ENCODE measurements around the gene TMEM138. TPM values are rescaled to one million over a fixed set of nuclear protein-coding genes. Genes with fewer than 3 reads are reported as not detected.

The TMEM138 gene
- total and polyA plus RNA-seq, 2 of the 13 experiments (the other 11 are each of a cell fraction or from before 2014, with no cell fraction given): 43.5 to 61.0 TPM

DNA sequence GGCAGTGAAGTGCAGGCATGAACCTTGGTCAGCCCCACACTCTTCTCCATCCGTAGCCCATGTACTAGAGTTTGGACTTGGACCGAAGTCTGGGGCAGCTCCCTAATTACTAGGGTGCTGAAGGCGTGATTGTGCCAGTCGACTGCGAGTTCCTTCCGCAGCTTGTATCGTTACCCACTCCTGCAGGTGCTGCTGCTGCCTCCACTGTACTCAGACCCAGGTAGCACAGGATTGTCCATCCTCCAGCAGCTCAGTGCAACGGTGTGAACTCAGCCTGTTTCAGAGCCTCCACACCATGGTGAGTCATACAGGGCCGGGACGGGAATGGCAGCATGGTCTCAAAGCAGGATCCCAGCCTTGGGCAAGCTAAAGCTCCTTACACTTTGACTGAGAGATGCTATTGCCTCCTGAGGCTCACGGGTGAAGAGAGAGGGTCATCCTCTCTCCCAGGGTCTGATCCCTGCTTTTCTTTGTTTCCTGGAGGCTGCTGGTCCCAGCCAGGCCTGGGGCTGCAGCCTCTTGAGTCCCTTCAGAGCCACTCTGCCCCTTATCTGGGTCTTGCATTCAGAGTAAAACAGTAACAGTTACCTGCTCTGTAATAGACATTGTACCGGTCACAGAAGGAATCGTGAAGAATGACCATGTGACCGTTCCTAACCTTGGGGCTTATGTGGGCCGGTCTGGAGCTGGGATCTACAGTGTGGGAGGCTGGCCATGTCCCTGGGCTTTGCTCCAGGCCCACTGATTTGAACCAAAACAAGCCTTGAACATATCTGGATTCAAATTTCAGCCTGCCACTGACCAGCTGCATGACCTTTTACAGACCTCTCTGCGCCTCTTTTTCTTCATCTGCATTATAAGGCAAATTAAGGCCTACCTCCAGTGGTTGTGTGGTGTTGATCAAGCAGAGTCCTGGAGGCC is 27.5 kb upstream of the TMEM138 start (continued):
- TF ChIP-seq, protein P1, sequence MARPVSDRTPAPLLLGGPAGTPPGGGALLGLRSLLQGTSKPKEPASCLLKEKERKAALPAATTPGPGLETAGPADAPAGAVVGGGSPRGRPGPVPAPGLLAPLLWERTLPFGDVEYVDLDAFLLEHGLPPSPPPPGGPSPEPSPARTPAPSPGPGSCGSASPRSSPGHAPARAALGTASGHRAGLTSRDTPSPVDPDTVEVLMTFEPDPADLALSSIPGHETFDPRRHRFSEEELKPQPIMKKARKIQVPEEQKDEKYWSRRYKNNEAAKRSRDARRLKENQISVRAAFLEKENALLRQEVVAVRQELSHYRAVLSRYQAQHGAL (CRISPR knock-in tag; IDR thresholded peaks at IDR 0.05; ENCODE audit: not compliant biosample characterization): no peak
- TF ChIP-seq EED (CRISPR knock-in tag; IDR thresholded peaks at IDR 0.05) (no peak), ZNF772 (CRISPR knock-in tag; IDR thresholded peaks at IDR 0.05) (no peak), PHB2 (IDR thresholded peaks at IDR 0.05; ENCODE audit: partially characterized antibody) (no peak), RXRB (CRISPR knock-in tag; IDR thresholded peaks at IDR 0.05; ENCODE audit: borderline replicate concordance) (peak; percentile 60; the same call in 1 of the 2 replicates), DPF2 (CRISPR knock-in tag; IDR thresholded peaks at IDR 0.05; ENCODE audit: borderline replicate concordance, low read depth) (no peak), ATF3 (CRISPR knock-in tag; IDR thresholded peaks at IDR 0.05) (peak; percentile 76; the same call in 1 of the 2 replicates), GTF2F1 (IDR thresholded peaks at IDR 0.05; ENCODE audit: low read length) (0 out of 2 replicates have a peak, but pooled peaks have one; percentile 58), MBD4 (IDR thresholded peaks at IDR 0.05; ENCODE audit: borderline replicate concordance, low read length) (no peak), ZNF317 (CRISPR knock-in tag; IDR thresholded peaks at IDR 0.05) (no peak), MIER3 (CRISPR knock-in tag; IDR thresholded peaks at IDR 0.05; ENCODE audit: borderline replicate concordance) (0 out of 2 replicates have a peak, but pooled peaks have one; percentile 22), PHF21A (CRISPR knock-in tag; IDR thresholded peaks at IDR 0.05) (no peak; the same call in 1 of the 2 replicates), MXI1 (IDR thresholded peaks at IDR 0.05; ENCODE audit: borderline replicate concordance, low read depth, low read length) (no peak), SRSF1 (optimal IDR thresholded peaks at IDR 0.05; ENCODE audit: low read depth, low read length) (no peak), ZNF792 (CRISPR knock-in tag; IDR thresholded peaks at IDR 0.05) (no peak; the same call in 1 of the 2 replicates), ZNF143 (CRISPR knock-in tag; IDR thresholded peaks at IDR 0.05) (no peak; the same call in 1 of the 2 replicates), FOXK2 (IDR thresholded peaks at IDR 0.05) (no peak), EEA1 (CRISPR knock-in tag; IDR thresholded peaks at IDR 0.05; ENCODE audit: borderline replicate concordance) (no peak), ZSCAN31 (CRISPR knock-in tag; IDR thresholded peaks at IDR 0.05; ENCODE audit: low read depth) (no peak)
- TF ChIP-seq, protein P2, sequence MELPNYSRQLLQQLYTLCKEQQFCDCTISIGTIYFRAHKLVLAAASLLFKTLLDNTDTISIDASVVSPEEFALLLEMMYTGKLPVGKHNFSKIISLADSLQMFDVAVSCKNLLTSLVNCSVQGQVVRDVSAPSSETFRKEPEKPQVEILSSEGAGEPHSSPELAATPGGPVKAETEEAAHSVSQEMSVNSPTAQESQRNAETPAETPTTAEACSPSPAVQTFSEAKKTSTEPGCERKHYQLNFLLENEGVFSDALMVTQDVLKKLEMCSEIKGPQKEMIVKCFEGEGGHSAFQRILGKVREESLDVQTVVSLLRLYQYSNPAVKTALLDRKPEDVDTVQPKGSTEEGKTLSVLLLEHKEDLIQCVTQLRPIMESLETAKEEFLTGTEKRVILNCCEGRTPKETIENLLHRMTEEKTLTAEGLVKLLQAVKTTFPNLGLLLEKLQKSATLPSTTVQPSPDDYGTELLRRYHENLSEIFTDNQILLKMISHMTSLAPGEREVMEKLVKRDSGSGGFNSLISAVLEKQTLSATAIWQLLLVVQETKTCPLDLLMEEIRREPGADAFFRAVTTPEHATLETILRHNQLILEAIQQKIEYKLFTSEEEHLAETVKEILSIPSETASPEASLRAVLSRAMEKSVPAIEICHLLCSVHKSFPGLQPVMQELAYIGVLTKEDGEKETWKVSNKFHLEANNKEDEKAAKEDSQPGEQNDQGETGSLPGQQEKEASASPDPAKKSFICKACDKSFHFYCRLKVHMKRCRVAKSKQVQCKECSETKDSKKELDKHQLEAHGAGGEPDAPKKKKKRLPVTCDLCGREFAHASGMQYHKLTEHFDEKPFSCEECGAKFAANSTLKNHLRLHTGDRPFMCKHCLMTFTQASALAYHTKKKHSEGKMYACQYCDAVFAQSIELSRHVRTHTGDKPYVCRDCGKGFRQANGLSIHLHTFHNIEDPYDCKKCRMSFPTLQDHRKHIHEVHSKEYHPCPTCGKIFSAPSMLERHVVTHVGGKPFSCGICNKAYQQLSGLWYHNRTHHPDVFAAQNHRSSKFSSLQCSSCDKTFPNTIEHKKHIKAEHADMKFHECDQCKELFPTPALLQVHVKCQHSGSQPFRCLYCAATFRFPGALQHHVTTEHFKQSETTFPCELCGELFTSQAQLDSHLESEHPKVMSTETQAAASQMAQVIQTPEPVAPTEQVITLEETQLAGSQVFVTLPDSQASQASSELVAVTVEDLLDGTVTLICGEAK (IDR thresholded peaks at IDR 0.05): no peak
- TF ChIP-seq, protein P2 (CRISPR knock-in tag; IDR thresholded peaks at IDR 0.05): peak; percentile 59; the same call in 1 of the 2 replicates
